Measurements from ENCODE around the gene FBXL7. TPM values are rescaled to one million over a fixed set of nuclear protein-coding genes. Genes with fewer than 3 reads are reported as not detected.

The FBXL7 gene
- total RNA-seq, 6 experiments from 2014 or later = 0.81 to 1.9 (median 1.3) TPM

DNA sequence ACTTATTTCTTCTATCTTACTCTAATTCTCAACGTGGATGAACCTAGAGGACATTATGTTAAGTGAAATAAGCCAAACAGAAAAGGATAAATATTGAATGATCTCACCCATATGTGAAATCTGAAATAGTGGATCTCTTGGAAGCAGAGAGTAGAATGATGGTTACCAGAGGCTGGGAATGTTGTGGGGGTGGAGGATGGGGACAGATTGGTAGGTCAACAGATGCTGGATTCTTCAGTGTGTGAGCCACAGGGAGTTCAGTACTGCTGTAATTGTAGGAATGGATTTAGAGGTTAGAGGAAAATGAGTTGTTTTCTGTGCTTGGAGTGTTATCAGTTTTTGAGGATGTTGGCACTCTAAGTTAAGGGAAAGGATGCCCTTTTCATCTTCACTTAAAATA, 190.6 kb downstream of the FBXL7 start:
- H3K9me3 ChIP-seq = no peaks in the 10 kb centered on the region
- DNase-seq (no peak), ATAC-seq (no peak)
- no peaks in the 10 kb centered on the region for H3K4me1 ChIP-seq
- WGBS (ENCODE audit: insufficient coverage, low coverage, low lambda C conversion rate, missing lambda C conversion rate) = 19% methylated on average over 1 of the region's 1 CpG
- no peak overlapping the region for H3K4me3 ChIP-seq
- H3K27ac ChIP-seq = no peak overlapping the region
- H3K27me3 ChIP-seq = no peaks in the 10 kb centered on the region
- no peak for TF ChIP-seq POLR2A (IDR thresholded peaks at IDR 0.05)
- TF ChIP-seq, protein P1, sequence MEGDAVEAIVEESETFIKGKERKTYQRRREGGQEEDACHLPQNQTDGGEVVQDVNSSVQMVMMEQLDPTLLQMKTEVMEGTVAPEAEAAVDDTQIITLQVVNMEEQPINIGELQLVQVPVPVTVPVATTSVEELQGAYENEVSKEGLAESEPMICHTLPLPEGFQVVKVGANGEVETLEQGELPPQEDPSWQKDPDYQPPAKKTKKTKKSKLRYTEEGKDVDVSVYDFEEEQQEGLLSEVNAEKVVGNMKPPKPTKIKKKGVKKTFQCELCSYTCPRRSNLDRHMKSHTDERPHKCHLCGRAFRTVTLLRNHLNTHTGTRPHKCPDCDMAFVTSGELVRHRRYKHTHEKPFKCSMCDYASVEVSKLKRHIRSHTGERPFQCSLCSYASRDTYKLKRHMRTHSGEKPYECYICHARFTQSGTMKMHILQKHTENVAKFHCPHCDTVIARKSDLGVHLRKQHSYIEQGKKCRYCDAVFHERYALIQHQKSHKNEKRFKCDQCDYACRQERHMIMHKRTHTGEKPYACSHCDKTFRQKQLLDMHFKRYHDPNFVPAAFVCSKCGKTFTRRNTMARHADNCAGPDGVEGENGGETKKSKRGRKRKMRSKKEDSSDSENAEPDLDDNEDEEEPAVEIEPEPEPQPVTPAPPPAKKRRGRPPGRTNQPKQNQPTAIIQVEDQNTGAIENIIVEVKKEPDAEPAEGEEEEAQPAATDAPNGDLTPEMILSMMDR (IDR thresholded peaks at IDR 0.05) = no peak
- no peaks in the 10 kb centered on the region for H3K36me3 ChIP-seq
- intact Hi-C loops (cut with DNase I) = no loop called here

DNA sequence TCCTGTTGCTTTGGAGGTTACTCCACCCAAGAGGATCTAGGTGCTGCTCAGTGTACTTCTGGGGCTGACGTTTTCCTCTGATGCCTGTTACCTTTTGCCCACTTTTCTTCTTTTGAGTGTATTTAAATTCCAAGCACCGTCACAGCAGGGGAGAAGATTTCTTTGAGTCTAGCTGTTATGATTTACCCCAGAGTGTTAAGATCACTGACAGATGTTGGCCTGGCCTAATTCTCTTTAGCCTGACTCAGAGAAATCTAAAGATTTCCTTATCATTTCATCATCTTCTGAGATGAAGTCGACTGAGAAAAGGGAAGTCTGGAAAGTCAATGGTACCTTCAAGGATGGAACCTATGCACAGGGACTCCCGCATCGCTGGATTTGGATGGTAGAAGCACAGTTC, 191.5 kb downstream of the FBXL7 start:
- WGBS (ENCODE audit: insufficient coverage, low coverage, low lambda C conversion rate, missing lambda C conversion rate) = 58% methylated on average over 5 of the region's 5 CpGs
- Histone ChIP-seq H3K27ac (no peak overlapping the region), H3K9me3 (no peaks in the 10 kb centered on the region), H3K4me1 (no peaks in the 10 kb centered on the region), H3K4me3 (no peak overlapping the region), H3K36me3 (no peaks in the 10 kb centered on the region), H3K27me3 (no peaks in the 10 kb centered on the region)
- TF ChIP-seq, protein P1 (IDR thresholded peaks at IDR 0.05) = no peak
- no peak for TF ChIP-seq POLR2A (IDR thresholded peaks at IDR 0.05)
- DNase-seq = no peak
- ATAC-seq = no peak
- intact Hi-C loops (cut with DNase I) = no loop called here

DNA sequence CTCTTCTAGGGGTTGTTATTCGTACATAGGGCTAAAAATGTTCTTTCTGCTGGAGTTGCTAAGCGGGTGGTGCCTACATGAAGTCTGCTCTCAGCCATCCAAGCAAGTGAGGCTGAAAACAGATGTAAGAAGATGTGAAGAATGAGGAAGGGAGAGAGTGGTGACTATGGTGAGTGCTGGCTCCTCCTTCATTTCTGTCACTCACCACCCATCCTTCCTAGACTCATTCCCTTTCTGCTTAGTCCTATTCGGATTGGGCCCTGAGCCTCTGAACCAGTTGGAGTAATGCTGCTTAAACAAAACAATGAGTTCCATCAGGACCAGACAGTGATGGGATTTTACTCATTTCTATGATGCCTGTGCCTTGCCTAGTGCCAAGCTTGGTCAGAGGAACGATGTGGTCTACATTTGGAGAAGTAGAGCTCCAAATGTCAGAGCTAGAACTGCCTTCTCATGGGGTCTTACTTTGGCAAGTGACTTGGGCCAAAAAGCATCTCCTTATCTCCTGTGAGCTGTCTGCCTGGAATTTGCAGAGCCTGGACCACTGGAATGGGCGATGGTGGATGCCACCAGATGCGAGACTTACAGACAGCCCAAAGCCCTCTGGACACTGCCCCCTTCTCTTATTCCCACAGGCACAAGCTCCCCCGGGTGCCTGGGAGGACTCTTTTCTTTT, 192.9 kb downstream of the FBXL7 start:
- DNase-seq (no peak), ATAC-seq (no peak)
- Histone ChIP-seq H3K9me3 (no peaks in the 10 kb centered on the region), H3K4me3 (no peak overlapping the region), H3K36me3 (no peaks in the 10 kb centered on the region), H3K4me1 (no peaks in the 10 kb centered on the region), H3K27ac (no peak overlapping the region), H3K27me3 (no peaks in the 10 kb centered on the region)
- WGBS (ENCODE audit: insufficient coverage, low coverage, low lambda C conversion rate, missing lambda C conversion rate) = 55% methylated on average over 6 of the region's 7 CpGs
- intact Hi-C loops (cut with DNase I) = no loop called here
- TF ChIP-seq POLR2A (IDR thresholded peaks at IDR 0.05) = no peak
- TF ChIP-seq, protein P1 (IDR thresholded peaks at IDR 0.05) = no peak

DNA sequence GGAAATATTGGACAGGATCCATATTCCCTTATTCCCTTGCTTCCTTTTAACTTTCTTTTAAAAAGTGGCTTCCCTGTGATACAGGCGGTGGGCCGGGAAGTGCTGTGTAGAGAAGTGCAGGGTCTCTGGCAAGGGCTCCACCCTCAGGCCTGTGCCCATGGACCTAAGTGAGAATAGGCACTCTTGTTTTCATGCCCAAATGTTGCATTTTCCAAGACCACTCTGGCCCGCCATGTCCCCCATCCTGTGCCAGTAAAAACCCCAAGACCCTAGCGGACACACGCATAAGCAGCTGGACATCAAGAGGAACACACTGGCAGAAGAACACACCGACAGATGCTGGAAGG, 193.4 kb downstream of the FBXL7 start:
- H3K4me3 ChIP-seq = no peak overlapping the region
- H3K27ac ChIP-seq = no peak overlapping the region
- no peak for TF ChIP-seq POLR2A (IDR thresholded peaks at IDR 0.05)
- TF ChIP-seq, protein P1 (IDR thresholded peaks at IDR 0.05) = no peak
- DNase-seq (no peak), ATAC-seq (no peak)
- H3K4me1 ChIP-seq = no peaks in the 10 kb centered on the region
- intact Hi-C loops (cut with DNase I) = no loop called here
- 86% methylated on average over 3 of the region's 6 CpGs for WGBS (ENCODE audit: insufficient coverage, low coverage, low lambda C conversion rate, missing lambda C conversion rate)
- H3K27me3 ChIP-seq = no peaks in the 10 kb centered on the region
- no peaks in the 10 kb centered on the region for H3K9me3 ChIP-seq
- no peaks in the 10 kb centered on the region for H3K36me3 ChIP-seq

DNA sequence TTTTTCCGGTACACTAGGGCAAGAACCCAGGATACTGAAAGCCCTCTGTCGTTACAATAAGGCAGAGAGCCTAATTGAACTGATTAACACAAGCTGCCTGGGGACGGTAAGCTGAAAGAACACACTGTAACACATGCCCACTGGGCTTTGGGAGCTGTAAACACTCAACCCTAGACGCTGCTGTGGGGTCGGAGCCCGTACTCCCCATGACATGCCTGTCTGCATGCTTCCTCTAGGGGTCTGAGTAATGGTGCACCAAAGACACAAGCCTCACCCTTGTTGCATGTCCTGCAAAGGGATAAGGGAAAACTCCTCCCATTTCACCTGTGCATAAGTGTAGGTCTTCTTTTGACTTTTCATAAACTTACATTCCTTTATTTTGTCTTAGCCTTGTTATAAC, 194.0 kb downstream of the FBXL7 start:
- Histone ChIP-seq H3K27ac (no peak overlapping the region), H3K4me3 (no peak overlapping the region), H3K36me3 (no peaks in the 10 kb centered on the region), H3K27me3 (no peaks in the 10 kb centered on the region), H3K9me3 (no peaks in the 10 kb centered on the region), H3K4me1 (no peaks in the 10 kb centered on the region)
- ATAC-seq (no peak), DNase-seq (no peak)
- WGBS (ENCODE audit: insufficient coverage, low coverage, low lambda C conversion rate, missing lambda C conversion rate) = 50% methylated on average over 3 of the region's 6 CpGs
- intact Hi-C loops (cut with DNase I) = no loop called here
- TF ChIP-seq, protein P1 (IDR thresholded peaks at IDR 0.05) = no peak
- no peak for TF ChIP-seq POLR2A (IDR thresholded peaks at IDR 0.05)

All from right lobe of liver (tissue), 6 donors.